IMR-90 (cell line): ENCODE results near the gene LGMN. TPM values are rescaled to one million over a fixed set of nuclear protein-coding genes. Genes with fewer than 3 reads are reported as not detected.

Source experiments
- ATAC-seq: fragments of 200-7000 bp; cut with Tn5 transposase; 2 replicates; pipeline ENCODE4 v1.9.1; 2020; ENCODE audit warnings: low read depth, mild to moderate bottlenecking, moderate library complexity
- BruUV-seq: library from RNA; stranded (reverse); fragments of 400-500 nt; replicated peaks from 2 replicates; lab custom pipeline; 2021; lab: Mats Ljungman, UMichigan
- CTCF ChIA-PET: fragments of 300-600 bp; formaldehyde crosslinking; extraction: SDS; loops from one replicate; lab custom pipeline; 2021; ENCODE audit warnings: antibody characterized with exemption; lab: Yijun Ruan, JAX
- POLR2A ChIA-PET: fragments of 300-600 bp; sonication (Branson Sonifier 250); formaldehyde crosslinking; loops from one replicate; lab custom pipeline; 2022; ENCODE audit warnings: antibody characterized with exemption; ENCODE audit not compliant: unreplicated experiment; lab: Charles Lee
- DNase-seq: peaks from one replicate; pipeline ENCODE4 v3.0.0; 2013
- H2AFZ ChIP-seq: replicated peaks from 2 replicates; pipeline ENCODE3; 2013; ENCODE audit warnings: low read length, mild to moderate bottlenecking; ENCODE audit not compliant: poor library complexity
- H2AK5ac ChIP-seq: 2 replicates; pipeline ENCODE4 v1.6.1; 2013; ENCODE audit warnings: low read depth, low read length, inconsistent platforms
- H2AK9ac ChIP-seq: replicated peaks from 2 replicates; pipeline ENCODE3; 2013; ENCODE audit warnings: mild to moderate bottlenecking, low read depth, low read length, moderate library complexity; ENCODE audit not compliant: poor library complexity
- H2BK120ac ChIP-seq: 2 replicates; pipeline ENCODE4 v1.6.1; 2013; ENCODE audit warnings: low read depth, low read length, inconsistent platforms
- H2BK15ac ChIP-seq: 3 replicates; pipeline ENCODE4 v1.6.1; 2013; ENCODE audit warnings: low read depth, low read length, inconsistent platforms
- H2BK20ac ChIP-seq: 2 replicates; pipeline ENCODE4 v1.6.1; 2013; ENCODE audit warnings: low read depth, mild to moderate bottlenecking, inconsistent platforms, low read length, moderate library complexity
- H2BK5ac ChIP-seq: 2 replicates; pipeline ENCODE4 v1.6.1; 2013; ENCODE audit warnings: mild to moderate bottlenecking, low read depth, low read length, inconsistent platforms; ENCODE audit not compliant: poor library complexity, severe bottlenecking
- H3K14ac ChIP-seq: replicated peaks from 2 replicates; pipeline ENCODE4 v1.6.1; 2013; ENCODE audit warnings: low read depth, low read length, inconsistent platforms
- H3K18ac ChIP-seq: 2 replicates; pipeline ENCODE4 v1.6.1; 2013; ENCODE audit warnings: low read depth, low read length, control low read depth
- H3K23ac ChIP-seq: 2 replicates; pipeline ENCODE4 v1.6.1; 2013; ENCODE audit warnings: low read depth, low read length, inconsistent platforms
- H3K27ac ChIP-seq: 2 replicates; pipeline ENCODE4 v1.5.1; 2013; ENCODE audit warnings: mild to moderate bottlenecking, control low read depth, low read length; ENCODE audit not compliant: insufficient read depth
- H3K27me3 ChIP-seq: 2 replicates; pipeline ENCODE4 v1.6.1; 2013; ENCODE audit warnings: low read length; ENCODE audit not compliant: control insufficient read depth, insufficient read depth
- H3K36me3 ChIP-seq: 2 replicates; pipeline ENCODE4 v1.6.1; 2013; ENCODE audit warnings: low read length, mixed read lengths; ENCODE audit not compliant: control insufficient read depth, insufficient read depth
- H3K4ac ChIP-seq: 2 replicates; pipeline ENCODE4 v1.6.1; 2013; ENCODE audit warnings: low read depth, low read length, inconsistent platforms
- H3K4me1 ChIP-seq: 2 replicates; pipeline ENCODE4 v1.6.1; 2013; ENCODE audit warnings: low read length, mixed read lengths; ENCODE audit not compliant: control insufficient read depth, insufficient read depth
- H3K4me2 ChIP-seq: 2 replicates; pipeline ENCODE4 v1.6.1; 2013; ENCODE audit warnings: low read depth, mild to moderate bottlenecking, control low read depth, low read length, moderate library complexity
- H3K4me3 ChIP-seq: 2 replicates; pipeline ENCODE4 v1.5.1; 2013; ENCODE audit warnings: low read depth, mild to moderate bottlenecking, control low read depth, low read length, moderate library complexity; ENCODE audit not compliant: insufficient read depth
- H3K56ac ChIP-seq: 2 replicates; pipeline ENCODE4 v1.6.1; 2013; ENCODE audit warnings: low read length, inconsistent platforms; ENCODE audit not compliant: insufficient read depth; ENCODE audit errors: extremely low read depth
- H3K79me1 ChIP-seq, 2 experiments: 2 replicates each; pipeline ENCODE4 v1.6.1; 2013; ENCODE audit warnings: low read length in 2 of 2, inconsistent platforms in 1 of 2, low read depth in 1 of 2
- H3K9ac ChIP-seq: 2 replicates; pipeline ENCODE4 v1.6.1; 2013; ENCODE audit warnings: low read depth, low read length, control low read depth
- H3K9me1 ChIP-seq: 2 replicates; pipeline ENCODE4 v1.6.1; 2013; ENCODE audit warnings: low read length, inconsistent platforms; ENCODE audit not compliant: insufficient read depth
- H3K9me3 ChIP-seq: 2 replicates; pipeline ENCODE4 v1.6.1; 2013; ENCODE audit warnings: low read length; ENCODE audit not compliant: control insufficient read depth, insufficient read depth
- H4K20me1 ChIP-seq: 2 replicates; pipeline ENCODE4 v1.6.1; 2013; ENCODE audit warnings: low read length, inconsistent platforms; ENCODE audit not compliant: insufficient read depth
- H4K5ac ChIP-seq: 2 replicates; pipeline ENCODE4 v1.6.1; 2013; ENCODE audit warnings: mild to moderate bottlenecking, low read depth, low read length, control low read depth
- H4K8ac ChIP-seq, 2 experiments: 2 replicates each; pipeline ENCODE4 v1.6.1; 2013; ENCODE audit warnings: low read depth in 2 of 2, low read length in 2 of 2, control low read depth in 1 of 2, inconsistent platforms in 1 of 2
- H4K91ac ChIP-seq: 2 replicates; pipeline ENCODE4 v1.6.1; 2013; ENCODE audit warnings: low read depth, low read length, inconsistent platforms; ENCODE audit not compliant: insufficient read depth
- CHD1 ChIP-seq: IDR thresholded peaks from 2 replicates; pipeline ENCODE4 v1.6.1; 2012; ENCODE audit warnings: low read depth, low read length, improper control_type of control experiment
- MAFK ChIP-seq: IDR thresholded peaks from 2 replicates; pipeline ENCODE4 v1.6.1; 2012; ENCODE audit warnings: low read depth, low read length, improper control_type of control experiment
- RFX5 ChIP-seq: IDR thresholded peaks from 2 replicates; pipeline ENCODE4 v1.8.0; 2012; ENCODE audit warnings: low read depth, mild to moderate bottlenecking, low read length, moderate library complexity
- WGBS, 2 experiments: methylation state at CpG; one replicate each; pipeline versions ENCODE4 v1.1.5 to v1.1.7; 2013; ENCODE audit warnings: missing lambda C conversion rate in 2 of 2; ENCODE audit not compliant: insufficient read length in 1 of 2; ENCODE audit errors: extremely low coverage in 2 of 2; 5-methylcytosine and 5-hydroxymethylcytosine counted together
- dilution Hi-C: fragments of 300-500 bp; cut with HindIII; formaldehyde crosslinking; loops from one replicate; pipeline ENCODE4 v1.14.3; 2018; ENCODE audit warnings: low sequenced_read_pairs; ENCODE audit not compliant: unreplicated experiment
- in situ Hi-C: fragments of 300-500 bp; cut with MboI; formaldehyde crosslinking; loops from 3 replicates; pipeline ENCODE4 v1.14.3; 2019; ENCODE audit warnings: low sequenced_read_pairs, inconsistent platforms, mixed read lengths
- intact Hi-C: fragments of 100-400 bp; cut with micrococcal nuclease; formaldehyde crosslinking; loops from 2 replicates; pipeline ENCODE4 v1.10.0; 2022
- polyA plus RNA-seq, 3 experiments: library from polyadenylated mRNA; depleted of rRNA; stranded (reverse); fragments of >200 nt; gene quantifications; 2 replicates each; pipeline ENCODE4 v1.2.3, GENCODE V29; 2012; ENCODE audit warnings: low replicate concordance in 1 of 3
- total RNA-seq: library from RNA; depleted of rRNA; stranded (reverse); fragments of >200 nt; gene quantifications from 2 replicates; pipeline ENCODE4 v1.2.3, GENCODE V29; 2012

Gene LGMN
- total and polyA plus RNA-seq, 2 of the 4 experiments (the other 2 are of a cell fraction) = 19.2 to 39.3 TPM

DNA sequence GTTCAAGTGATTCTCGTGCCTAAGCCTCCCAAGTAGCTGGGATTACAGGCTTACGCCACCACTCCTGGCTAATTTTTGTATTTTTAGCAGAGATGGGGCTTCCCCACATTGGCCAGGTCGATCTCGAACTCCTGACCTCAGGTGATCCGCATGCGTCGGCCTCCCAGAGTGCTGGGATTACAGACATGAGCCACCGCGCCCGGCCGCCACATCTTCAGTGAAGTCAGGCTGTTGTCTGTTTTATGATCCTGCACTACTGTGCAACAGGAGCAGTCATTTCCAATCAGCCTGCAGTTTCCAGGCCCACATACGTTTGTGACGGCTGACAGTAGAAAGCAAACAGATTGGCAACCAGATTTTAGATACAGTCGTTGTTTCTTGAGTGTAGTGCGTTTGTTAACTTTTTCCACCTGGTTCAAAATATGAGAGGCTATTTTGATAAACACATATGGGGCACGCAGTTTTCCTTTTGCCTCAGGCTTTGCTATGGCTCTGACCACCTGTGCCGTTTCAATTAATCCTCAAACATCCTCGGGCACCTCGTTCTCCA lies 74.8 kb downstream of the LGMN start:
- Histone ChIP-seq H2BK15ac (no peak overlapping the region), H3K18ac (no peak overlapping the region), H3K9ac (no peak overlapping the region), H2BK20ac (no peak overlapping the region), H3K23ac (no peak overlapping the region), H3K56ac (no peak overlapping the region), H3K27ac (no peak overlapping the region), H4K20me1 (no peaks in the 10 kb centered on the region), H3K9me3 (no peaks in the 10 kb centered on the region), H4K8ac (no peak overlapping the region), H3K36me3 (peaks cover 17% of the 10 kb centered on the region; the same call in 1 of the 2 replicates), H3K27me3 (no peaks in the 10 kb centered on the region), H2BK5ac (no peak overlapping the region), H3K9me1 (peaks cover 9% of the 10 kb centered on the region), H2AFZ (no peak overlapping the region), H4K91ac (no peak overlapping the region), H4K5ac (no peak overlapping the region), H2AK9ac (no peak overlapping the region), H3K79me1 (peaks cover 3 to 25% of the 10 kb centered on the region in 2 experiments; a peak in 3 of 4 replicates), H2AK5ac (no peak overlapping the region), H3K4me1 (peaks cover 2% of the 10 kb centered on the region; the same call in 1 of the 2 replicates), H3K14ac (no peak overlapping the region), H3K4ac (no peak overlapping the region), H3K4me3 (no peak overlapping the region), H2BK120ac (no peak overlapping the region), H3K4me2 (no peak overlapping the region)
- in situ Hi-C loops = no loop called here
- ChIA-PET CTCF (interaction anchor here (0.7 kb wide), 1 partner anchor 27 kb away, joined by 3 read pairs; no protein-coding TSS in a partner anchor), POLR2A (no interaction called here)
- ATAC-seq = no peak
- TF ChIP-seq RFX5 = no peak
- TF ChIP-seq CHD1 = no peak
- no peak for TF ChIP-seq MAFK
- DNase-seq = no peak
- dilution Hi-C loops = no loop called here
- no TSS peak for BruUV-seq
- 87% methylated on average over 9 of the region's 19 CpGs; no CpG with 5 or more reads in 1 of the 2 experiments for WGBS, 2 experiments
- intact Hi-C loops = no loop called here
